ENCODE data around the gene ADAM20.

- no peak for TF ChIP-seq CTCF (IDR thresholded peaks at IDR 0.05)
- TF ChIP-seq POLR2A (IDR thresholded peaks at IDR 0.05): no peak
Observed at GRCh38 chr14:70538087-70538486, 3.3 kb upstream of the ADAM20 start.

Data from sigmoid colon (tissue), 3 donors.